ENCODE data around the gene SBNO2.

The SBNO2 gene

DNA sequence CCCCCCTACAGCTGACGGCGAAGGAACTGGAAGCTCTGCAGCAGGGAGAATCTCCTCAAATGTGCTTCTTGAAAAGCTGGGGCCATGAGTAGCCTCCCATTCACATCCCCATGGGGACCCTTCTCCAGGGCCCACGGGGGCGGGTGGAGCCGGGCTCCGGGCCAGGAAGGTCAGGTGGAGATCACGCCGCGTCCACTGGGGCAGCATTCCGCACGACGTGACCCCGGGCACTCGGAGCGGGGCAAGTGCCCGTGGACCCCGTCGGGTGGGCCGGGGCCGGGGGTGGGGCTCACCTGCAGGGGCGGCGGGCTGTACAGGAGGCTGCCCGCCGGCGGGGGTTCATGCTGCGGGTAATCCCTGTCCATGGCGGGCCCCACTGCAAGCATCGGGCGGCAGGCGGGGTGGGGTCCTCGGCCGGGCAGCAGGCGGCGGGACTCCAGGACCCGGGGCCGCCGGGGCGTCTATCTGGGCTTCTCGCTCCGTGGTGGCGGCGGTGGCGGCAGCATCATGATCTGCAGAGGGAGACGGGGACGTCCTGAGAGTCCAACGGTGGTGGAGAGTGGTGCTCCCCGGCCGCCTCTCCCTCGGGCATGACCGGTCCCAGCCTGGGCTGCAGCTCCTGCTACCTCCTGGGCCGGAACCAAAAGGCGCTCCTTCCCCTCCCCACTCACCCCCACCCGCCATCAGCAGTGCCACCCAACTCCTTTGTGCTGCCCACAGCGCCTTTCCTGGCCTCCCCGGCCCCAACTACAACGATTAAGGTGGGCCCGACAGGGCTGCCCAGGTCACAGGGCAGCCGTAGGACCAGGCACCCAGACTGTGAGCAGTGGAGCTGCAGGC, 20.0 kb downstream of the SBNO2 start:
- no peak for DNase-seq (ENCODE audit: low spot score)

- DNase-seq (ENCODE audit: low spot score), result peak; percentile 58
Observed at GRCh38 chr19:1151917-1152587, 22.0 kb downstream of the SBNO2 start.

- DNase-seq (ENCODE audit: low spot score), result no peak
Observed at GRCh38 chr19:1151037-1151724, 22.9 kb downstream of the SBNO2 start.

GRCh38 chr19:1150333-1151036, 23.6 kb downstream of the SBNO2 start:
- no peak for DNase-seq (ENCODE audit: low spot score)

DNA sequence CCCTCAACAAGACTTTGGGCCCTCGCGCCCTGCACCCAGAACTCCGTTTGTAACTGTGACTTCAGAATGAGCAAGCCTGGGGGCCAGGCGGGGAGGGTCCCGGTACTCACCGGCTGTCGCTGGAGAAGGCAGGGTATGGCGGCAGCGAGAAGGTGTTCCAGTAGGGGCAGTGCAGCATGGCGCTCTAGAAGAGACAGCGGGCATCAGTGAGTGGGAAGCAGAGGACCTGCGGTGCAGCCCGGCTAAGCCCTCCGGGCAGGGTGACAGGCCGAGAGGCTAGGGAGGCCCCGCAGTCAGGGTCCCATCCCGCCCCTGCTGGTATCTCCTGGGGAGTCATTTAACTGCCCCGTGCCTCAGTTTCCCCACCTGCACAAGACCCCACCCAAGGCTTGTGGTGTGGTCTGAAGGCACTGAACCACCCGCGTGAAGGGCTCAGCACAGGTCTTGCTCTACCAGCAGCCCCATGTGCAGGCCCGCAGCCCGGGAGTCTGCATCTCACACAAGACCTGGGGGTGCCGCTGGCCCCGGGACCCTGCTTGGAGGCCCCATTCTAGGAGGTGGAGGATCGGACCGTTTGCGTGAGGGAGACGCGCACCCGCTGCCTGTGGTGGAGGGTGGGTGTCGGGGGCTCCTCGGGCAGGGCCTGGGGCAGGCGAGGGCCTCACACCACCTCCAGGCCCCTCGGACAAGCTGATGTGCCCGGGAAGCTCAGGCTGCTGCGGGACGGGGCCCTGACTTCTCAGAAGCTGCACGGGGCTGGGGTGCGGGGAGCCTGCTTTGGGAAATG, 24.6 kb downstream of the SBNO2 start:
- DNase-seq (ENCODE audit: low spot score), result no peak

DNA sequence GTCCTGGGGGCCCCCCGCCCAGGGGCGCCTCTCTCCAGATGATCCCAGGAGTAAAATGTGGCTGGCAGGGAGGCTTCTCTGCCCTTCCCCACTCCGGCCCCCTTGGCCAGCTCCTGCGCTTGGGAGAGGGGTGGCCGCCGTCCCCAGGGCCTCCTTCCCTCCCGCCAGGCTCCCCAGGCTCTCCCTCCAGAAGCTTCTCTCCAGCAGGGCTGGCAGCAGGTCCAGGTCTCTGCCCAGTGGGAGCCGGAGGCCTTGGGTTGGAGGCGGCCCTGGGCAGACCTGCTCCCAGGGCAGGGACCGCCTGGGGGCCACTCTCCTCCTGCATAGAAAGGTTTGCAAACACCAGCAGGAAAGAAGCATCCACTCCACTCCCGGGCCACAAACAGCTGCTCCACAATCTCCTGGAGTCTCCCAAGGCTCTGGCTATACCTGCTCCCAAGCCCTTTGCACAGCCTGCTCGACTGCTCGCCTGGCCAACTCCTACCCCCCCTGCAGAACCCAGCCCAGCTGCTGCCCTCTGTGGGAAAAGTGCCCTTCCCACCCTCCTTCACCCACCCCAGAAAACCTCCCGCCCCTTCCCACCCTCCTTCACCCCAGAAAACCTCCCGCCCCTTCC, 26.0 kb downstream of the SBNO2 start:
- no peak for DNase-seq (ENCODE audit: low spot score)

- DNase-seq (ENCODE audit: low spot score), result no peak
Observed at GRCh38 chr19:1146858-1147780, 26.9 kb downstream of the SBNO2 start.

DNA sequence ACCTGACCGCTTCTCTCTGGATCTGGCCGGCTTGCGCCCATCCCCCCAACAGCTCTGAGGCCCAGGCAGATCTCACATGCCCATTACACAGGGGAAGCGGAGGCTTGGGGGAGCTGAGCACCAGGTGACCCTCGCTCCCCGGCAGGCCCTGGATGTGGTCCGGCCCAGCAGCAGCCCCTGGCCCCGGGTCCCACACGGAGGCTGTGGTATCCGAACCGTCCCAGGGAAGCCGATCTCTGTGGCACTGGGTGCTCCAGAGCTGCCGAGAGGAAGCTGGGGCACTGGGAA, 27.7 kb downstream of the SBNO2 start:
- no peak for DNase-seq (ENCODE audit: low spot score)

DNA sequence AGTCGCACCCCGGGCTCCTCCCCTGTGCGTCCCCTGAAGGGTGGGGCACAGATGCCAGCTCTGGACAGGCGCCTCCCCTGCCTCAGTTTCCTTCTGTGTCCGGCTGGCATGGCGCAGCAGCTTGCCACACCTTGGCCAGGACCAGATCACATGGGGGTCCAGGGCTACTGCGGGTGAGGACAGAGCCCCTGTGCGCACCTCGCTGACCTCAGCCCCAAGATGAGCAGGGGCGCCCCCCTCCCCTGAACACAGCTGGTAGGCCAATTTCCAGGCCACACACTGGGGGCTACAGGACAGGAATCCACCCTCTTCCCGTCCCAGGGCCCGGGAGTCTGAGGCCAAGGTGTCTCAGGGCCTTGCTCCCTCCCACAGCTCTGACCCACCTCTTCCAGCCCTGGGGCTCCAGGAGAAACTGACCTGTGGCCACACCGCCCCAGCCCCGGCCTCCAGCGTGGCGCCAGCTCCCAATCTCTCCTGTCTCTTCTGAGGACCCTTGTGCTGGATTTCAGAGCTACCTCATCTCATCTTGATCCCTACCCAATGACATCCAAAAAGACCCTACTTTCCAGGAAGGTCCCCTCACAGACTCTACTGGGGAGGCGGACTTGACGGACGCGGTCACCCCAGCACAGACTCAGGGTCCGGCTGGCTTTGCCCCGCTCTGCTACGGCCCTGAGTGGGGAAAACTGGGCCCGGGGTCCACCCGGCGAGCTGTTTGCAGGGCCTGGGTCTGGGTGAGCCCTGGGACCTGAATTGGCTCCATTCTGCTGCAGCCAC, 28.2 kb downstream of the SBNO2 start:
- no peak for DNase-seq (ENCODE audit: low spot score)

DNA sequence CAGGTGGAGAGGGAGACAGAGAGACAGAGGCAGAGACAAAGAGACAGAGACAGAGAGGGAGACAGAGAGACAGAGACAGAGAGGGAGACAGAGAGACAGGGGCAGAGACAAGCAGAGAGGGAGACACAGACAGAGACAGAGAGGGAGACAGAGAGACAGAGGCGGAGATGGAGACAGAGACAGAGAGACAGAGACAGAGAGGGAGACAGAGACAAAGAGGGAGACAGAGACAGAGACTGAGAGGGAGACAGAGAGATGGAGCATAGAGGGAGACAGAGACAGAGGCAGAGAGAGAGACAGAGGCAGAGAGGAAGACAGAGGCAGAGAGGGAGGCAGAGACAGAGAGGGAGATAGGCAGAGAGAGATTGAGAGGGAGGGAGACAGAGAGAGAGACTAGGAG, 29.3 kb downstream of the SBNO2 start:
- DNase-seq (ENCODE audit: low spot score), result no peak

GRCh38 chr19:1143828-1144399, 30.2 kb downstream of the SBNO2 start:
- no peak for DNase-seq (ENCODE audit: low spot score)

- no peak for DNase-seq (ENCODE audit: low spot score)
Observed at GRCh38 chr19:1141944-1142343, 32.1 kb downstream of the SBNO2 start.

DNA sequence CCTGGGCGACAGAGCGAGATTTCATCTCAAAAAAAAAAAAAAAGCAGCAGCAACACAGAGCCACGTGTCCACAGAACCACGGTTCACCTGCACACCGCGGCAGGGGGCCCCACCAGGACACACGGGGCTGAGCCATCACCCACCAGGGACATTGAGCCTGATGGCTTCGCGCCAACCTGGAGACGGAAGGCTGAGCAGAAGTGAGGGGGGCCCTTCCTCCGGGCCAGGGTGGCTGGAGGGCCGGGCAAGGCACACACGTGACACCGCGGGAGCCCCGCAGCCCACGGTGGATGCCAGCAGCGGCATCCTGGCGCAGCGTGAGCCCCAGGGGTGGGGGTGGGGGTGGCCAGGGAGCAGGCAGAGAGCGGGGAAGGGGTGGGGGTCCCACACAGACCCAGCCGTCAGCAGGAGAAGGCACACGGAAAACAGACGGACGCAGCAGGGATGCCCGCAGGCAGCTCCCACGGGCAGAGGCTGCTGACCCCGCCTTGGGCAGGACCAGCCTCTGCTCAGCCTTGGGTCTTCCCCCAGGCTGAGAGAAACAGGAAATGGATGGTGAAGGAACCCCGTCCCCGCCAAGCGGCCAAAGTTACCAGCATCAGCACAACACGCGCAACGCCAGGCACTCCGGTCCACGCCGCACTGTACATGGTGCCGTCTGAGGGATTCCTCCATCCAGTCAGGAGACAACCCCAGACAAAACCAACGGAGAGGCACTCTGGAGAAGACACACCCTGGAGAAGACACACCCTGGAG, 33.6 kb downstream of the SBNO2 start:
- no peak for DNase-seq (ENCODE audit: low spot score)

DNA sequence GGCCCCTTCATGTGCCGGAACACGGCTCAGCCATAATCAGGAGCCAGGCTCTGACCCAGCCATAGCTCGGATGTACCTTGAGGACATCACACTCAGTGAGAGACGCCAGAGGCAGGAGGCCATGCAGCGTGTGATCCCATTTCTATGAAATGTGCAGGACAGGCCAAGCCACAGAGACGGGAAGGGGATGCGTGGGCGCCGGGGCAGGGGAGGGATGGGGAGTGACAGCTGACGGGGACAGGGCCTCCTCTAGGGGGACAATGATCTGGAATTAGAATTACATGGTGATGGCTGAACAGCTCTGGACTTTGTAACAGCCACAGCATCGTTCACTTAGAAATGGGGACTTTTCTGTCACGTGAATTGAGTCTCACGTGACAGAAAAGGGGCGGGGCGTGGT, 34.9 kb downstream of the SBNO2 start:
- no peak for DNase-seq (ENCODE audit: low spot score)

DNA sequence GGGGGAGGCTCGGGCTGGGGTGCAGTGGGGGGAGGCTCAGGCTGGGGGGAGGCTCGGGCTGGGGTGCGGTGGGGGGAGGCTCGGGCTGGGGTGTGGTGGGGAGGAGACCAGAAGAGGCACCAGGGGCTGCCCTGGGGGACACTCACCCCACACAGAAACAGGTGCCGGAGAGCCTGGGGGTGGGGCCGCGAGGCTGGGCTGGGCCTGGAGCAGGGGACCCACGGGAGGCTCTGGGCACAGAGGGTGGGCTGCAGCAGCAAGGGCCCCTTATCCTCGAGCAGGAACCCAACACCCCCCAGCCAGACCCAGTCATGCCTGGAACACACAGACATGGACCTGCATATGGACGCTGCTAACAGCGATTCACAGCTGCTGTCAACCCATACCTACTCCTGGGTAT, 35.9 kb downstream of the SBNO2 start:
- no peak for DNase-seq (ENCODE audit: low spot score)

GRCh38 chr19:1136621-1137317, 37.3 kb downstream of the SBNO2 start:
- no peak for DNase-seq (ENCODE audit: low spot score)

GRCh38 chr19:1136201-1136600, 37.9 kb downstream of the SBNO2 start:
- no peak for DNase-seq (ENCODE audit: low spot score)

DNA sequence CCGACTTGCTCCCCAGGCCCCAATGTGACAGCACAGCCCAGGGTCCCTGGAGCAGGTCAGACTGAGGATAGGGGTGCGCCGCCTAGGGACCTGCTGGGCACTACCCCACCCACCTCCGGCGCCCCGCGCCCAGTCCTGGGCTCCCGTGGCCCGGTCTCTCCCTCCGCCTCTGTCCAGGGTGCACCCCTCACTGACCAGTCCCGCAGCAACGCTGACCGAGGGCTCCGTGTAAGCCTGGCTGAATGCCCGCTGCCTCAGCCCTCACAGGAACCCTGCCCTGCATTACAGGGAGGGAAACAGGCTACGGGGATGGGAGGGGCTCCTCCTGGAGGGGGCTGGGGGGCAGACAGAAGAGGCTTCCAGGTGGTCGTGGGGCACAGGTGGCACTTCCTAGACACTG, 38.6 kb downstream of the SBNO2 start:
- DNase-seq (ENCODE audit: low spot score), result no peak

All from AG20443 (cell line).